Bone marrow (tissue), 2 donors: ENCODE results near the gene ISM1.

Source experiments
- DNase-seq, 2 donors: peaks; one replicate each; lab custom pipeline; 2025; lab: John Stamatoyannopoulos, UW

Gene ISM1

DNA sequence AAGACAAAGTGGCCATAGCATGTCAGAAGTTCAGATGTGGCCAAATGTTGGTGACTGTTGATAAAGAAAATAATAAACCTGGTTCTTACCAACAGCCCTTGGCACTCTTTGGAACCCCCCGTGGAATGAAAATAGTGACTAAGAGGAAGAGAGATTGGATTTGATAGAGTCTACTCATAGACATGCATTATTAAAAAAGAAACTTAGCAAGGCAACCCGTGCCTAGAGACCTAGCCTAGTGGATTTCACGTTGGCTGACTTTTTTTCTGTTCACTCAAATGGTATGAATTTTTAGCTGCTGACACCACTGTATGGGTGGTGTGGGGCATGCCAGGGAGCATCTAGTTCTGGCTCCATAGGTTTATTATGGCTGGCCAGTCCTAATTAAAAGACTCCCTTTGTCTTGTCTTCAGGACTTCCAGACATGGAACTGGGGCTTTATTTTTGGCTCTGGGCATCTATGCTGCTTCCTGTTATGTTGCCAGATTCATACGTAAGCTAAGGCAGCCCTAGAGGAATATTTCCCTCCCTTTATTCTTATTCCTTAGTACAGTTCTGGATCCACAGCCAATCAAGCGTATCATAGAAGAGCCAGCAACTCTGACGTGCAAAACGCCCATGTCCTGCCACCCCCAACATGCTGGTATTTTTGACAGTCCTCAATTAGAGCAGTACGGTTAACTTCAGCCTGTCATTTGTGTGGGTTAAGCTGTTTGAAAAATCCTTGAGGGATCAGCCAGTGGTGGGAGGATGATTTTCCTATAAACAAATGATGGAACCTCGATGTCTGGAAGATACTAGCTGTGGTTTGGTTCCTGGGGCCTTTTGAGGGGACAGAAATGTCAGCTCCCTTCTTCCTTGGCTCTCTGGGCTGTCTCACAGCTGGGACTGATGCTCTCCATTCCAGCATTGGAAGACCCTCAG, 127.5 kb downstream of the ISM1 start:
- DNase-seq = no peak

GRCh38 chr20:13349235-13349604, 128.1 kb downstream of the ISM1 start:
- no peak for DNase-seq
